Activated CD8-positive, alpha-beta memory T cell treated with anti-CD3 and anti-CD28 coated beads for 36 hours (primary cell): Measurements from ENCODE around the gene C19orf67. TPM values are rescaled to one million over a fixed set of nuclear protein-coding genes. Genes with fewer than 3 reads are reported as not detected.

Experiments used
- CTCF ChIA-PET: fragments of 350-600 bp; sonication (Branson Sonifier 250); formaldehyde crosslinking; loops from one replicate; lab custom pipeline; 2021; ENCODE audit warnings: antibody characterized with exemption; lab: Charles Lee
- POLR2A ChIA-PET: fragments of 350-600 bp; sonication (Branson Sonifier 250); formaldehyde crosslinking; loops from one replicate; lab custom pipeline; 2021; ENCODE audit warnings: antibody characterized with exemption; lab: Charles Lee
- total RNA-seq, 2 experiments: library from RNA; stranded (reverse); gene quantifications; one replicate each; pipeline ENCODE4 v1.2.3, GENCODE V29; 2021

The C19orf67 gene
- total RNA-seq, 2 experiments from 2014 or later = not detected

DNA sequence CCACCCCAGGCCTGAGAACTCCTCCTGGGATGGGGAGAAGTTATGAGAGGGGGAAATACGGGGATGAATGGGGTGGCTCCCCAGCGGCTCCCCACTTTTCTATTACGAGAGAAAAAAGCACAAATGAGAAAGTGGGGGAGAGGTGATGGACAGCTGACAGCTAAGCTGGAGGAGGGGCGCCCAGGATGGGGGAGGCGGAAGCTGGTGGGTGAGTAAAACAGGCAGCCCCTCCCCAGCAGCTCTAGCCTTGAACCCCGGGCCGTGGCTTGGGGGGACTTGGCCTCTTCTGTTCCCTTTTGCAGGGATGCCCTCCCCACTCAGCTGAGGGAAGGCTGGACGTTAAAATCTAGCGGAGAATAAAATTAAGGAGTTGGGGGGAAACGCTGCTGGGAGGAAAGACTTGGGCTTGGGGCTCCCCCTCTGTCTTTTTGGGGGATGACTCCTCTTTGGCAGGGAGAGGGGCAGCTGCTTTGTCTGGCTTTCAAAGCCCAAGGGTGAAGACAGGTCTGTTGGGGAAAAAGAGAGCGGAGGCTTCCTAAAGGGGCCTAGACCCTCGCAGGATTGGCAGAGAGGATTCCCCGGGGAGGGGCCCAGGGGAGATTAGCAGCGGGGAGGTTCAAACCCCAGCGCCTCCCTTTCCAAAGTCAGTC, 6.4 kb upstream of the C19orf67 start:
- CTCF ChIA-PET = interaction anchor here (0.8 to 1.3 kb wide), 2 partner anchors 23 to 33 kb away, joined by 3 to 6 read pairs; no protein-coding TSS in a partner anchor
- POLR2A ChIA-PET = interaction anchor here (0.8 to 1.7 kb wide), 3 partner anchors 10 to 45 kb away, joined by 4 to 8 read pairs (median 4); no protein-coding TSS in a partner anchor

GRCh38 chr19:14091081-14091812, 5.7 kb upstream of the C19orf67 start:
- ChIA-PET POLR2A (interaction anchor here (0.8 to 1.7 kb wide), 3 partner anchors 9 to 46 kb away, joined by 4 to 8 read pairs (median 4); no protein-coding TSS in a partner anchor), CTCF (interaction anchor here (0.8 to 1.3 kb wide), 2 partner anchors 23 to 32 kb away, joined by 3 to 6 read pairs; no protein-coding TSS in a partner anchor)

GRCh38 chr19:14090509-14091080, 5.0 kb upstream of the C19orf67 start, which contains the start of gene SAMD1:
Gene SAMD1, minus strand, starts transcription at chr19:14090751.
- CTCF ChIA-PET = interaction anchor here (1.3 kb wide), 1 partner anchor 24 kb away, joined by 6 read pairs; no protein-coding TSS in a partner anchor
- POLR2A ChIA-PET = interaction anchor here (1.0 to 1.7 kb wide), 2 partner anchors 46 to 481 kb away, joined by 3 to 8 read pairs; partner anchors contain the start of gene NDUFB7

DNA sequence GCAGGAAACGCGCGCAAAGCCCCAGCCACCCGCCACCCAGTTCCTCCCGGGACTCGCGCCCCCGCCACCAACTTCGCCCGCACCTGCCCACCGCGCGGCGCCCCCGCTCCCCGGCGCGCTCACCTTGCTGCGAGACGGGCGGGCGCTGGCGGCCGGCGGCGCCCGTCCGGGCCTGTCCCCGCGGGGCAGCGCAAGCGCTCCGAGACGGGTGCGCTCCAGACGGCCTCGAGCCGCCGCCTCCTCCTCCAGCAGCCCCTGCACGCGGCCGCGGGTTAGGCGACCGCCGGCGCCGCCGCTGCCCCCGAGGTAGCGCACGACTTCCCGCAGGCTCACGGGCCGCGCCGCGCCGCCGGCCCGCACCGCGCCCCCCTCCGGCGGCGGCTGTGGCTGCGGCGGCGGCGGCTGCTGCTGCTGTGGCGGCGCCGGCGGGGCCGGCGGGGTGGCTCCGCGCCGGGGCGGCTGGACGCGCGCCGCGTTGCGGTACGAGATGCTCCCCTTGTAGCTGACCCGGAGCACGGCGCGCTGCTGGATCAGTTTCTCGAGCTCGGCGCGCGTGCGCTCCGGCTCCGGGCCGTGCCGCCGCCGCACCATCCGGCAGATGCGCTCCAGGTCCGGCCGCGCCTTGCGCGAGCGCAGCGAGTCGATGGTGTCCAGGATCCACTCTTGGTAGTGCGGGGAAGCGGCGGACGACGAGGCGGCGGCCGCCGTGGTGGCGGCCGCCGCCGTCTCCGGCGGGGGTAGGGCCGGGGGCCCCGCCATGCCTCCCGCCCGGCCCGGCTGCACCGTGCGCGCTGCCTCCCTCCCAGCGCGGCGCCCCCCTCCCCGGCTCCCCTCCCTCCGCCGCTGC, 4.3 kb upstream of the C19orf67 start:
- CTCF ChIA-PET = interaction anchor here (0.7 kb wide), 2 partner anchors 95 to 246 kb away, joined by 3 to 6 read pairs; no protein-coding TSS in a partner anchor
- POLR2A ChIA-PET = interaction anchor here (1.0 kb wide), 1 partner anchor 482 kb away, joined by 3 read pairs; the partner anchor contains the start of gene NDUFB7

DNA sequence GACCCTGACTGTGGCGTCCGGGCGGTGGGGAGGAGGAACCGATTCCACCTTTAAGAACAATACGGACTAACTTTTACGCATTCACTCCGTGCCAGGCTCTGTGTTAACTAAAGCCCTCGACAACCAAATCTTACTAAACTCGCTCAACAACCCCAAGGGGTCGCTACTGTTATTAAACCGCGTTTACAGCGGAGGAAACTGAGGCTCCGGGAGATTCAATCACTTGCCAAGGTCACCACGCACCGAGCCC, 3.8 kb upstream of the C19orf67 start:
- POLR2A ChIA-PET = no interaction called here
- CTCF ChIA-PET = interaction anchor here (0.7 kb wide), 1 partner anchor 14 kb away, joined by 4 read pairs; no protein-coding TSS in a partner anchor

DNA sequence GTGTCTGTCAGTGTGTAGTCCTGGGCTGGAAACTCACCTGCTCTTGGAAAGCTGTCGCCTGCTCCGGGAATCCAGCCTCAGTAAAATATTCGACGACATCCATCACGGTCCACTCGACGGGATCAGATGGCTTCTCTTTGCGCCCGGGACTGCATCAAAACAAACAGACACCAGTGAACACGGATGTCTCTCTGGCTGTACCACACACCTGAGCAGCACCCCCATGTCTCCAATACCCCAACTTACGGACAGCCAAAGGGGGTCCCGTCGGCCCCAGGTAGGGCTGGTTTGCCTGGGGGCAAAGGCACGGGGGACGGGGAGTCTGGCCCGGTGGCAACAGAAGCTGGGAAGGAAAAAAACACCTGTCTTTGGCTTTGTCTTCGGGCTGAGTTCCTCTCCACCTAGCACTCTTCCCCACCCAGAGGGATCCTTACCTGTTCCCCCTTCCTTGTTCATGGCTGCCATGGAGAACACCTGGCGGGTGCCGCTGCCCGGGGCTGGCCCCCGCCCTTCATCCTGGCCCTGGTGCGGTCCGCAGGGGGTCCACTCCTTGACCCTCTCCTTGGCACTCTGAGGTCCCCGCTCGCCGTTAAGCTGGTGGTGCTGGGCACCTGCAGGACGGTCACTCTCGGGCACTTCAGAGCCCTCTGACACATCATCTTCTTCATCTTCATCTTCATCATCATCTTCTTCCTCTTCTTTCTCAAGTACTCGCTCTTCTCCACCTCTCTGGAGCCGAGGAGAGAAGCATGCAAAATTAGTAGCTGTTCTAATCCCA, 3.2 kb upstream of the C19orf67 start:
- ChIA-PET CTCF (interaction anchor here (0.7 kb wide), 1 partner anchor 13 kb away, joined by 4 read pairs; no protein-coding TSS in a partner anchor), POLR2A (no interaction called here)

DNA sequence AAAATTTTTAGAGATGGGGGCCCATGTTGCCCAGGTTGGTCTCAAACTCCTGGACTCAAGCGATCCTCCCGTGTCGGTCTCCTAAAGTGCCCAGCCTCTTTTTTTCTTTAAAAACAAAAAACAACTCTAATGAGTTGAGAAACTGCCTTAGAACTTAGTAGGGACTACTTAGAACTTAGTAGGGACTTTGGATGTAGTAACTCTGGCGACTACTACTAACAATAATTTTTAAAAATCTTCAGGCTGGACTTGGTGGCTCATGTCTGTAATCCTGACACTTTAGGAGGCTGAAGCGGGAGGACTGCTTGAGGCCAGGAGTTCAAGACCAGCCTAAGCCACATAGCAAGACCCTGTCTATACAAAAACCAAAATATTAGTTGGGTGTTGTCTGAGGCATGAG, 515 bp upstream of the C19orf67 start:
- POLR2A ChIA-PET = no interaction called here
- CTCF ChIA-PET = no interaction called here

DNA sequence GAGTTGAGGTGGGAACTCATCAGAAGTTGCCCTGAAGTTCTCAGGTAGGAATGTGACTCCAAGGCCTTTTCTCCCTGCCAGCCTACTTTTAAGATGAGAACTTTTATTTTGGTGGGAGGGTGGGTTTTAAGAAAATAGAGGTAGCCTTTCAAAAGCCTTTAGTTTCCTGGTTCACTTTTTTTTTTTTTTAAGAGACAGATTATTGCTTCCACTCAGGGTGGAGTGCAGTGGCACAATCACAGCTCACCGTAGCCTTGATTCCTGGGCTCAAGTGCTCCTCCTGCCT, 3.0 kb downstream of the C19orf67 start:
- CTCF ChIA-PET = interaction anchor here (2.2 kb wide), 2 partner anchors 9 to 23 kb away, joined by 7 read pairs; no protein-coding TSS in a partner anchor
- POLR2A ChIA-PET = interaction anchor here (1.0 kb wide), 1 partner anchor 9 kb away, joined by 4 read pairs; no protein-coding TSS in a partner anchor

- ChIA-PET CTCF (interaction anchor here (1.8 to 2.2 kb wide), 4 partner anchors 9 to 55 kb away, joined by 7 to 9 read pairs (median 7); partner anchors contain the start of gene ASF1B), POLR2A (interaction anchor here (0.6 to 1.0 kb wide), 3 partner anchors 10 to 356 kb away, joined by 3 to 4 read pairs (median 3); partner anchors contain the start of gene ASF1B)
Observed at GRCh38 chr19:14081797-14082674, 3.5 kb downstream of the C19orf67 start.

- ChIA-PET CTCF (interaction anchor here (0.6 to 2.2 kb wide), 7 partner anchors 8 to 202 kb away, joined by 3 to 9 read pairs (median 7); partner anchors contain the start of genes ASF1B and MISP3), POLR2A (interaction anchor here (0.6 to 1.0 kb wide), 5 partner anchors 11 to 356 kb away, joined by 3 to 4 read pairs (median 3); partner anchors contain the start of gene ASF1B)
Observed at GRCh38 chr19:14080887-14081796, 4.4 kb downstream of the C19orf67 start.

DNA sequence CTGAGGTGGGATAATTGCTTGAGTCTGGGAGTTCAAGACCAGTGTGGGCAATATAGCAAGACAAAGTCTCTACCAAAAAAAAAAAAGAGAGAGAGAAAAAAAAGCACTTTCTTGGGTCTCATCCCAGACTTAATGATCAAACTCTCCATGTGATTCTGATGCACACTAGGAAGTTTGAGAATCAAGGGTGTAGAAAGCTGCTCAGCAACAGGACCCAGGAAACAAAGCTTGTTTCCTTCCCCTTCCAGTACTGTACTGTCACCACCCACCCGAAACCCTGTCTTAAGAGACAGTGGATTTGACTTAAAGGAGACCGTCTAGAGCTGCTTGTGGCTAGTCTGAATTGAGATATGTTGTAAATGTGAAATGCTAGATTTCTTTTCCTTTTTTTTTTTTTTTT, 7.2 kb downstream of the C19orf67 start:
- POLR2A ChIA-PET = interaction anchor here (0.7 kb wide), 2 partner anchors 21 to 25 kb away, joined by 3 to 7 read pairs; no protein-coding TSS in a partner anchor

DNA sequence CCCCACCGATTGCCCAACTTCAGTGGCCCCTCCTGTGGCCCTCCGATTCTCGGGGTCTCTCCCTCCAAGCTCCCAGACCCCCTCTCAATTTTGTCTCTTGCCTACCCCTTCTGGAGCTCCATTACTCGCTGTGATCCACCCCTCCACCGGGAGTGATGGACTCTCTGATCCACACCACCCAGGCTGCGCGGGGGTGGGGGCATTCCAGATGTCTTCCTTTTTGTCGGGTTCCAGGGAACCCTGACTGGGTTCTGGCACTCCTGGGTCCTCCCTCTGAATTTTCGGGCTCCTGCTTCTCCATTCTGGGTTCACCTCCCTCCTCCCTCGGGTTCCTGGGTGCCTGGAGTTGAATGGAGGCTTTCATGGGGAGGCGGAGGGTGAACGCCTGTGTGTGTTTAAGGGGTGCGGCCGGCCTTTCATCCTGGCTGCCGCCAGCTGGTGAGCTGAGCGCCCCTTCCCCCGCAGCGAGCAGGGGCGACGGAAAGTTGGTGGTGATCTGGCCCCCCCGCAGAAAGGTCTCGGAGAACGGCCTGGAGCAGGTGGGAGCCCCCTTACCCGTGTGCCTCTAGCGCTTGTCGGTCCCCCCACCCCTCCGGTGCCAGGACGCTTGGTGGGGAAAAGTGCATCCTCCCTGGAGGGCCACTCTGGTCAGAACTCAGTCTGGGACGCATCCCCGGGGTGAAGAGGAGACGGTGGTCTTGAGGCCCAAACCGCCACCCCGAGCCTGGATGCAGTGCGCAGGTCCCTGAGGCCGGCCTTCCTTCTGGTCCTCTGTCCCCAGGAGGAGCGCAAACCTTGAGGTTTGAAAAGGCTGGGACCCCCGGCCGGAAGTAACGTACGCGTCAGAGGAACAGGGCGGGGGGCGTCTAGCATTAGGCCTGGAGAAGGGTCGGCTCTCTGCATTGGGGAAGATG, 11.4 kb downstream of the C19orf67 start:
- POLR2A ChIA-PET = no interaction called here

More for the DNA sequence above, 7.2 kb downstream of the C19orf67 start:
- CTCF ChIA-PET = interaction anchor here (0.6 to 0.7 kb wide), 3 partner anchors 13 to 234 kb away, joined by 3 to 8 read pairs (median 4); no protein-coding TSS in a partner anchor

DNA sequence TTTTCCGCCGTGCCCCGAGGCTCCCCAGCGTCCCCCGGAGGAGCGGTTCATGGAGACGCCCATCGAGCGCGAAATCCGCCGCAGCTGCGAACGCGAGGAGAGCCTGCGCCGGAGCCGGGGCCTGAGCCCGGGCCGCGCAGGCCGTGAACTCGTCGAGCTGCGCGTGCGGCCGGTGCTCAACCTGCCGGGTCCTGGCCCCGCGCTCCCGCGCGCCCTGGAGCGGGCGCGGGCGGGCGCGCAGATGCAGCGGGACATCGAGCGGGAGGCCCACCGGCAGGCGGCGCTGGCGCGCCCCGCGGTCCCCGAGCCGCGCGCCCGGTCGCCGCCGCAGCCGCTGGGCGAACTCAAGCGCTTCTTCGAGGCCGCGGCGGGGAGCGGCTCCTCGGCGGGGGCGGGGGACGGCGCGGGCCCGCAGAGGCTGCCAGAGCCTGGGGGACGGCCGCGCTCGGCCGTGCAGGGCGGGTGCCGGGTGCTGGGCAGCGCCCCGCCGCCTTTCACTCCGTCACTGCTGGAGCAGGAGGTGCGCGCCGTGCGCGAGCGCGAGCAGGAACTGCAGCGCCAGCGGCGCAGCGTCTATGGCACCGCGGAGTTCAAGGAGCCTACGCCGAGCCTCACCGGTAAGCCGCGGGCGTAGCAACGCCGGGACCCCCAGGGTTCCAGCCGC, 12.2 kb downstream of the C19orf67 start:
- ChIA-PET POLR2A (interaction anchor here (0.6 kb wide), 1 partner anchor 24 kb away, joined by 4 read pairs; no protein-coding TSS in a partner anchor), CTCF (interaction anchor here (0.6 to 5.3 kb wide), 27 partner anchors 8 to 333 kb away, joined by 3 to 37 read pairs (median 4); partner anchors contain the start of genes ASF1B, IL27RA, NANOS3 and PALM3)

More for the DNA sequence above, 11.4 kb downstream of the C19orf67 start:
- CTCF ChIA-PET = interaction anchor here (0.6 to 5.3 kb wide), 17 partner anchors 8 to 332 kb away, joined by 3 to 37 read pairs (median 4); partner anchors contain the start of genes ASF1B and PALM3
